ENCODE data around the gene PKN2.
"Not testable (repeated sequence)": the region's sequence is repeated elsewhere in the genome, so short reads cannot be mapped to it uniquely, and the experiment has no call there.

PKN2 gene

GRCh38 chr1:88800382-88801051 lies 116.4 kb downstream of the PKN2 start:
- DNase-seq, result no peak

DNA sequence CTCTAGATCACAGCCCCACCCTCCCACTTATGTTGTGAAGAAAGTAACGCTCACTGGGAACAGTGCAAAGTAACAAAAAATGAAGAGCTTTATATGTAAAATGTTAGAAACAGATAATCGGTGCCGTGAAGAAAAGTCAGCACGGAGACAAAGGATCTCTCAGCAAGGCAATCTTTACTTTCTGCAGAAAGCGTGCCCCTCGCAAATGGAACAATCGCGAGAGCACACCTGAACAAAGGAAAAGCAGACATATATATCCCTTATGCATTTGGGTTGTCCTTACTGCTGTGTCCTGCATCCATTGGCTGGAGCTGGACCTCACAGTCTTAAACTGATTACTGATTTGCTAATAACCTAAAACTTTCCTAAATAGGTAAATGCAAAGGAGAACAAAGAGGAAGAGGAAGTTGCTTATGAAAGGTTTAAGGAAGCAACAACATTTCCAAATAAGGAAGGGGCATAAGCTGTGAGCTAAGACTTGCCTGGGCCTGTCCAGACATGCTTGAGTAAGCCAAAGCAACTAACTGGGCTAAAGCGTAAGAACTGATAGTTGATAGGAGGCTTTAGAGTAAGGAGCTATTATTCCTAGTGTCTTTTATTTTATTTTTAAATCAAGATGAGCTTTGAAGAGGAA lies 117.6 kb downstream of the PKN2 start:
- DNase-seq, result no peak

GRCh38 chr1:88802404-88802803 lies 118.3 kb downstream of the PKN2 start:
- DNase-seq, result no peak

DNA sequence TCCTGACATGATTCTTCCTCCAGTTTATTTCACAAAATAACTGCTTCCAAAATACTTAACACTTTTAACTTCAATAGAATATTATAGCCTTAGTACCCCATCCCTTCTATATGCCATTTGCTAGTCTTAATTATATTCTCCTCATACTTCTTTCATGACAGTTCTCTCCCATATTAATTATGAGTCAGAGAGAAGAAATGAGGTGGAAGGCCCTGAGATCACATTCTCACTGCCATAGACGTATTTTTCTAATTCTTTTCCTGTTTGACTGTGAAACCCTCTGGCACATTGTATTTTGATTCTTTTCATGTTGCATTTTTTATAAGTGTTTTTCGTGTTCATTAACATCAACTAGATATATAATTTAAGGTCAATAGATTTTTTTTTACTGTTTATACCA lies 118.9 kb downstream of the PKN2 start:
- DNase-seq, result no peak

GRCh38 chr1:88803444-88803843 lies 119.4 kb downstream of the PKN2 start:
- DNase-seq, result no peak

DNA sequence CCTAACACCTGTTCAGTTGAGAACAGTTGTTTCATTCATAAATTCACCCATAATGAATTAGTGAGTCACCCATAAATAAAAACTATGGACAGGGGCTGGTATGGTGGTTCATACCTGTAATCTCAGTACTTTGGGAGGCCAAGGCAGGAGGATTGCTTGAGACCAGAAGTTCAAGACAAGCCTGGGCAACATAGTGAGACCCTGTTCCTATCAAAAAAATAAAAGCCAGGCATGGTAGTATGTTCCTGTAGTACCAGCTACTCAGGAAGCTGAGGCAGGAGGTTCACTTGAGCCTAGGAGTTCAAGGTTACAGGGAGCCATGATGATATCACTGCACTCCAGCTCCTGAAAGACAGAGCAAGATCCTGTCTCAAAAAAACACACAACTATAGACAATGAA lies 128.3 kb downstream of the PKN2 start:
- DNase-seq, result no peak

DNA sequence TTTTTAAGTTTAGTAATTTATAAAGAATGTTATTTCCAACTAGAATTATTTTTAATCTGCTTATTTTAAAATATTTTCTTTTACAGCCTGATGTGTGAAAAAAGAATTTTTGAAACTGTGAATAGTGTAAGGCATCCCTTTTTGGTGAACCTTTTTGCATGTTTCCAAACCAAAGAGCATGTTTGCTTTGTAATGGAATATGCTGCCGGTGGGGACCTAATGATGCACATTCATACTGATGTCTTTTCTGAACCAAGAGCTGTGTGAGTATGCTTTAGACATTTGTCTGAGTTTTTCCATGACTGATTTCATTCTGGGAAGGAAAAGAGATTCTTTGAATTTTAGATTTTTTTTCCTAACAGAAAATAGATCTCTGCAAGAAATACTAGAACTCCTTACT lies 129.4 kb downstream of the PKN2 start:
- no peak for DNase-seq

DNA sequence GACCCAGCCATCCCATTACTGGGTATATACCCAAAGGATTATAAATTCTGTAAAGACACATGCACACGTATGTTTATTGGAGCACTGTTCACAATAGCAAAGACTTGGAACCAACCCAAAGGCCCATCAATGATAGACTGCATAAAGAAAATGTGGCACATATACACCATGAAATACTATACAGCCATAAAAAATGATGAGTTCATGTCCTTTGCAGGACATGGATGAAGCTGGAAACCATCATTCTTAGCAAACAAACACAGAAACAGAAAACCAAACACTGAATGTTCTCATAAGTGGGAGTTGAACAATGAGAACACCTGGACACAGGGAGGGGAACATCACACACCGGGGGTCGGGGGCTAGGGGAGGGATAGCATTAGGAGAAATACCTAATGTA lies 135.6 kb downstream of the PKN2 start:
- not testable (repeated sequence) for DNase-seq

DNA sequence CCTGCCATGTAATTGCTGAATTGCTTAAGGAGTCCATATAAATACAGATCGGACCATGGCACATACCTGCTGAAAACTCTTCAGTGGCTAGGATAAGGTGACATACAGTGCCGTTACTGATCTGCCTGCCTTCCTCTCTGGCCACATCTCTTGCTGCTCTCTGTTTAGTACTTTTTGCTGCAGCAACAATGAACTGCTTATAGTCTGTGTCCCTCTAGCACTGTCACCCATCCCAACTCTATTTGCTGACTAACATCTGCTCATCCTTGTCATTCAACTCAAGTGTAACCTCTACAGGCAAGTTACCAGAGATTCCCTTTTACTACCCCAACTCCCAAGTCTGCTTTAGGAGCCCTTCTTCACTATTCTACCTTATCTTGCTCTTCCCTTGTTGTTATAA lies 141.6 kb downstream of the PKN2 start:
- DNase-seq, result no peak

DNA sequence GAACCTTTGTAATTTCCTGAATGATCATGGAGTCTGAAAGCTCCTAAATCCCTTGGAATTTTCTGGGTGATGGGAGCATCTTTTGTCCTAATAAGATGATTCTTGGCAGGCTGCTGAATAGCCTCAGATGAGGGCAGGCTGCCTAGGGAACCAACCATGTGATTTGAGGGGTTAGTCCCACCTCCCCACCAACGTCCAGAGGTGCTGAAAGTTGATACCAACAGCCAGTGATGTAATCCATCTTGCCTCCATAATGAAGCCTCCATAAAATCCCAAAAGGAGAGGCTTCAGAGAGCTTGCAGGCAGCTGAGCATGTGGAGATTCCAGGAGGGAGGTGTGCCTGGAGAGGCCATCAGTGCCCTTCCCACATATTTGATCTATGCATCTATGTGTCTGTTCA lies 163.6 kb downstream of the PKN2 start:
- no peak for DNase-seq

GRCh38 chr1:88851303-88852063 lies 167.4 kb downstream of the PKN2 start:
- DNase-seq, result no peak

- DNase-seq, result no peak
Observed at GRCh38 chr1:88867743-88868521, 183.9 kb downstream of the PKN2 start.

- not testable (repeated sequence) for DNase-seq
Observed at GRCh38 chr1:88869644-88870043, 185.6 kb downstream of the PKN2 start.

DNA sequence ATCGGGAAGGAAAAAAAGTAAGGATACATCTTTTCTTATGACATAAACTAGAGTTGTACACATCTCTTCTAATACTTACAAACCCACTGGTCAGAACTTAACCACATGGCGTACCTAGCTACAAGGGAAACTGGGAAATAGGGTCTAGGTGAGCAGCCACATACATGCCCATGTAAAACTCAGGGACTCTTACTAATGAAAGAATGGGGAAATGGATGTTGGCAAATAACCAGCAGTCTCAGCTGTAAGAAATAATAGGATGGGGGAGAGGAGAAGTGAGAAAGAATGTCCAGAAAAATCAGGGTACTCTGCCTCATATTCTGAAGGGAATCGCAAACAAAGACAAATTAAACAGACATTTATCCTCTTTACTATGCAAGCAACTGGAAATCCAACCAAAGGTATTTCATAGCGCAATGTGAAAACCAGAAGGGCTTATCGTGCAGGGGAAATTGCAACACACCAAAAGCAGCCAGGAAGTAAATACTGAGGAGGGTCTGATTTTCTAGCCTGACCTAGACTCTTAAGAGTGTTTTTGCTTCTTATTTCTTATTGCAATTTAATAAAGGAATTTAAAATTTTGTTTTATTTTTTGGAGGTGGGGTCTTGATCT lies 189.8 kb downstream of the PKN2 start:
- DNase-seq, result no peak

DNA sequence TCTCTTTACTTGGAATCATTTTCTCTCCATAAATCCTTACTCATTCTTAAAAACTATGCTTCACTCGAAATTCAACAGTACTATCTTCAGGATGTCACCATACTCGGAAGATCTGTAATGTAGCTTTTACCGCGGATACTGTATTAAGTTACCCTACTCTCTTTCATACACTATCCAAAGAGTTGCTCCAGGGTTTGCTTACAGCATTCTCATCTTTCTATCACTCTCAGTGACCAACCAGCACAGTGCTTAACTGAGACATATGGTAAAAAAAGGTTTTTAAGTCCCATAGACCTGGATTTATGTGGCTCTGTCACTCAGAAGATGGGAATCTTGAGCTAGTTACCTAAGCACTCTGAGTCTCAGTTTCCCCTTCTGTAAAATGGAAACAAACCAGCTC lies 191.5 kb downstream of the PKN2 start:
- DNase-seq, result no peak

GRCh38 chr1:88876573-88877365 lies 192.7 kb downstream of the PKN2 start:
- no peak for DNase-seq

GRCh38 chr1:88877382-88877825 lies 193.3 kb downstream of the PKN2 start:
- DNase-seq, result no peak

DNA sequence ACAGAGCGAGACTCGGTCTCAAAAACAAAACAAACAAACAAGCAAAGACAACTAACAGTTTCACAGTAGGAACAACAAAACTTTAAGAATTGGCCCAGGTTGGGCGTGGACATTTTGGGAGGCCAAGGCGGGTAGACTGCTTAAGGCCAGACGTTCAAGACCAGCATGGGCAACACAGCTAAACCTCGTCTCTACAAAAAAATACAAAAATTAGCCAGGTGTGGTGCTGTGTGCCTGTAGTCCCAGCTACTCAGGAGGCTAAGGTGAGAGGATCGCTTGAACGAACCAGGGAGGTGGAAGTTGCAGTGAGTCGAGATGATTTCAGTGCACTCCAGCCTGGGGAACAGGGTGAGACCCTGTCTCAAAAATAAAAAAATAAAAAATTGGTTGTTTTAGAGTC lies 193.8 kb downstream of the PKN2 start:
- no peak for DNase-seq

DNA sequence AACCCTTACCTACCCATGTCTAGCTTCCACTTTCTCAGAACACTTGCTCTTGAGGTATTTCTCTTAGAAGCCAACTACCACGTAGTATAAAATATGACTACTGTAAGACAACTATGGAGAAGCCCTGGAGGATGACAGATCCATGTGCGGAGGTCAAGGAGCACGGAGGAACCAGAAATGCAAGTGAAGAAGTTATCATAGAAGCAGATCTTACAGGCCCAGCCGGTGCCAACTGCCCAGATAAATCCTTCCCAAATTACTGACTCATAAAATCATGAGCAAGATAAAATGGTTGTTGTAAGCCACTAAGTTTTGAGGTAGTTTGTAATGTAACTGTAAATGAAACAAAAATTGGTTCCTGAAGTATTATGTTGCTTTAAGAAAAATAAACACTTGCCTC lies 194.7 kb downstream of the PKN2 start:
- DNase-seq, result no peak

DNA sequence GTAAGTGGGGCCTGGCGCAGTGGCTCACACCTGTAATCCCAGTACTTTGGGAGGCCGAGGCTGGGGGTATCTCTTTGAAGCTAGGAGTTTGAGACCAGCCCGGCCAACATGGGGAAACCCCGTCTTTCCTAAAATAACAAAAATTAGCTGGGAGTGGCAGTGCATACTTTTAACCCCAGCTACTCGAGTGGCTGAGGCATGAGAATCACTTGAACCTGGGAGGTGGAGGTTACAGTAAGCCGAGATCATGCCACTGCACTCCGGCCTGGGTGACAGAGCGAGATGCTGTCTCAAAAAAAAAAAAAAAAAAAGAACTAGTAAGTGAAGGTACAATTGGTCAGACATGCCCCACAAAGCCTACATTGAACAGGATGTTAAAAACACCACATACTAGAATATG lies 196.6 kb downstream of the PKN2 start:
- DNase-seq, result not testable (repeated sequence)

- no peak for DNase-seq
Observed at GRCh38 chr1:88883156-88883555, 199.1 kb downstream of the PKN2 start.

Measured in NK-92 treated with Interleukin-12 subunit alpha and Interleukin-12 subunit beta, amount 100 ng/mL, for 24 hours (cell line).